Caco-2 (cell line): ENCODE results near the gene ALOXE3. TPM values are rescaled to one million over a fixed set of nuclear protein-coding genes. Genes with fewer than 3 reads are reported as not detected.

Experiments used
- BruUV-seq: library from RNA; stranded (reverse); fragments of 400-500 nt; replicated peaks from 2 replicates; lab custom pipeline; 2021; lab: Mats Ljungman, UMichigan
- CTCF ChIA-PET: fragments of 300-600 bp; sonication (Branson Sonifier 250); formaldehyde crosslinking; loops from one replicate; lab custom pipeline; 2022; ENCODE audit warnings: antibody characterized with exemption; lab: Charles Lee
- POLR2A ChIA-PET: fragments of 300-600 bp; sonication (Branson Sonifier 250); formaldehyde crosslinking; loops from one replicate; lab custom pipeline; 2022; ENCODE audit warnings: antibody characterized with exemption; lab: Charles Lee
- DNase-seq, 2 experiments: peaks; one replicate each; pipeline versions ENCODE4 v3.0.0 to v3.0.0-alpha.2; 2020 to 2022
- H3K27me3 ChIP-seq: replicated peaks from 2 replicates; pipeline ENCODE4 v1.6.0; 2011; ENCODE audit warnings: low read length; ENCODE audit not compliant: control insufficient read depth, insufficient read depth
- H3K36me3 ChIP-seq: 2 replicates; pipeline ENCODE4 v1.5.1; 2011; ENCODE audit warnings: low read length; ENCODE audit not compliant: control insufficient read depth, insufficient read depth
- H3K4me1 ChIP-seq: fragments of 250-450 bp; sonication (Bioruptor Pico); 2 replicates; pipeline ENCODE4 v1.5.1; 2020; ENCODE audit warnings: mild to moderate bottlenecking
- H3K4me3 ChIP-seq: 2 replicates; pipeline ENCODE4 v1.5.1; 2011; ENCODE audit warnings: low read depth, mild to moderate bottlenecking, control low read depth, low read length
- H3K9me3 ChIP-seq: fragments of 250-450 bp; sonication (Bioruptor Pico); 2 replicates; pipeline ENCODE4 v1.5.1; 2020; ENCODE audit warnings: mild to moderate bottlenecking, moderate library complexity
- H3K27ac Mint-ChIP-seq: one replicate; pipeline ENCODE4 v1.8.0; 2022; ENCODE audit warnings: mixed read lengths; ENCODE audit not compliant: unreplicated experiment
- H3K27me3 Mint-ChIP-seq: one replicate; pipeline ENCODE4 v1.8.0; 2022; ENCODE audit warnings: mixed read lengths; ENCODE audit not compliant: insufficient read depth, unreplicated experiment
- H3K36me3 Mint-ChIP-seq: one replicate; pipeline ENCODE4 v1.8.0; 2022; ENCODE audit warnings: mild to moderate bottlenecking, mixed read lengths; ENCODE audit not compliant: insufficient read depth, unreplicated experiment
- H3K4me1 Mint-ChIP-seq: one replicate; pipeline ENCODE4 v1.8.0; 2022; ENCODE audit warnings: low read depth, mixed read lengths; ENCODE audit not compliant: unreplicated experiment
- H3K4me3 Mint-ChIP-seq: one replicate; pipeline ENCODE4 v1.8.0; 2022; ENCODE audit warnings: mild to moderate bottlenecking, moderate library complexity, mixed read lengths; ENCODE audit not compliant: unreplicated experiment
- H3K9me3 Mint-ChIP-seq: one replicate; pipeline ENCODE4 v1.8.0; 2022; ENCODE audit warnings: mixed read lengths; ENCODE audit not compliant: unreplicated experiment
- intact Hi-C: fragments of 100-400 bp; cut with micrococcal nuclease; formaldehyde crosslinking; loops from one replicate; pipeline ENCODE4 v1.10.0; 2022; ENCODE audit not compliant: unreplicated experiment
- total RNA-seq: library from RNA; stranded (reverse); gene quantifications from 2 replicates; pipeline ENCODE4 v1.2.3, GENCODE V29; 2022
- TF ChIP-seq, protein P1 (sequence below), 2 experiments: fragments of 200-600 bp in 1 of 2; IDR thresholded peaks; 1 replicate in 1 of 2; 2 replicates in 1 of 2; pipeline versions ENCODE4 v1.5.1 to v1.8.0; 2011 to 2022; ENCODE audit warnings: antibody characterized with exemption in 1 of 2, control low read depth in 1 of 2, inconsistent platforms in 1 of 2, low read depth in 1 of 2, low read length in 1 of 2, mild to moderate bottlenecking in 1 of 2, moderate library complexity in 1 of 2; ENCODE audit not compliant: insufficient read depth in 1 of 2, severe bottlenecking in 1 of 2, unreplicated experiment in 1 of 2

ALOXE3 gene
- total RNA-seq, 1 experiment from 2014 or later = not detected

DNA sequence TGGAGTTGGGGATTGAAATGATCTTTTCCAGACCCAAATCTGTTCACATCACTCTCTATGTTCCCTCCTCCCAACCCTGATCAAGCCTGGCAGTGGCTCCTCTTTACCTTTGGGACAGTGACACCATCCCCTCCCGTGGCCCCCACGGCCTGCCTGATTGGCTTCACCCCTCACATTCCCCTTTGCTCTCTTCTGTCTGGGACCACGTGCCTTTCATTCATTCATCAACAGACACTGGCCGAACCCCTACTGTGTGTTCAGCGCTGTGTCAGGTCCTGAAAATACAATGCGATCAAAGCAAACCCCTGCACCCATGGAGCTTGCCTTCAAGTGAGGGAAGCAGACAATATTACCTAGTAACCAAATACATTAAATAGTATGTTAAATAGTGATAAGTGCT is 28.6 kb downstream of the ALOXE3 start:
- Mint-ChIP-seq H3K36me3 (no peaks in the 10 kb centered on the region), H3K4me3 (no peak overlapping the region), H3K4me1 (no peaks in the 10 kb centered on the region), H3K27me3 (peaks cover 9% of the 10 kb centered on the region), H3K9me3 (no peaks in the 10 kb centered on the region), H3K27ac (no peak overlapping the region)
- no TSS peak for BruUV-seq
- no peak overlapping the region for H3K4me3 ChIP-seq
- CTCF ChIA-PET = no interaction called here
- no peak for DNase-seq
- intact Hi-C loops = no loop called here
- no peaks in the 10 kb centered on the region for H3K27me3 ChIP-seq
- H3K4me1 ChIP-seq = no peaks in the 10 kb centered on the region
- no peaks in the 10 kb centered on the region for H3K36me3 ChIP-seq
- no peaks in the 10 kb centered on the region for H3K9me3 ChIP-seq
- TF ChIP-seq, protein P1, sequence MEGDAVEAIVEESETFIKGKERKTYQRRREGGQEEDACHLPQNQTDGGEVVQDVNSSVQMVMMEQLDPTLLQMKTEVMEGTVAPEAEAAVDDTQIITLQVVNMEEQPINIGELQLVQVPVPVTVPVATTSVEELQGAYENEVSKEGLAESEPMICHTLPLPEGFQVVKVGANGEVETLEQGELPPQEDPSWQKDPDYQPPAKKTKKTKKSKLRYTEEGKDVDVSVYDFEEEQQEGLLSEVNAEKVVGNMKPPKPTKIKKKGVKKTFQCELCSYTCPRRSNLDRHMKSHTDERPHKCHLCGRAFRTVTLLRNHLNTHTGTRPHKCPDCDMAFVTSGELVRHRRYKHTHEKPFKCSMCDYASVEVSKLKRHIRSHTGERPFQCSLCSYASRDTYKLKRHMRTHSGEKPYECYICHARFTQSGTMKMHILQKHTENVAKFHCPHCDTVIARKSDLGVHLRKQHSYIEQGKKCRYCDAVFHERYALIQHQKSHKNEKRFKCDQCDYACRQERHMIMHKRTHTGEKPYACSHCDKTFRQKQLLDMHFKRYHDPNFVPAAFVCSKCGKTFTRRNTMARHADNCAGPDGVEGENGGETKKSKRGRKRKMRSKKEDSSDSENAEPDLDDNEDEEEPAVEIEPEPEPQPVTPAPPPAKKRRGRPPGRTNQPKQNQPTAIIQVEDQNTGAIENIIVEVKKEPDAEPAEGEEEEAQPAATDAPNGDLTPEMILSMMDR (IDR thresholded peaks at IDR 0.05; ENCODE audit: insufficient read depth in 1 of 2, low read depth in 1 of 2, low read length in 1 of 2, severe bottlenecking in 1 of 2, unreplicated experiment in 1 of 2) = no peak
- POLR2A ChIA-PET = no interaction called here

DNA sequence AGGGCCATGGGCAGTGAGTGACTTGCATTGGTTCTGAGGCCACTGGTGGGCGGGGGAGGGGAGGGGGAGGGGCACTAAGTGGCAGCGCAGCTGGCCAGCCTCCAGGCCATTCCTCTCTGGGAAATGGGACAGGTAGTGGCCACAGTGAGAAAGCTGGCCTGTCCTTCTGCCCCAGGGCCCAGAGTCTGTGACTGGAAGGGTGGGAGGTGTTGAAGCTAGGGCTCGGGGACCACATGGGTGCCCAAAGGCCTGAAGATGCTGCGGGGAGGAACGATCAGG is 30.4 kb downstream of the ALOXE3 start:
- peaks cover 12% of the 10 kb centered on the region for H3K27me3 Mint-ChIP-seq
- Histone ChIP-seq H3K27me3 (no peaks in the 10 kb centered on the region), H3K4me3 (no peak overlapping the region), H3K9me3 (no peaks in the 10 kb centered on the region), H3K4me1 (no peaks in the 10 kb centered on the region), H3K36me3 (no peaks in the 10 kb centered on the region)
- intact Hi-C loops = no loop called here
- H3K36me3 Mint-ChIP-seq = no peaks in the 10 kb centered on the region
- ChIA-PET CTCF (interaction anchor here (0.7 kb wide), 2 partner anchors 46 to 68 kb away, joined by 4 read pairs; no protein-coding TSS in a partner anchor), POLR2A (no interaction called here)
- H3K9me3 Mint-ChIP-seq = no peaks in the 10 kb centered on the region
- no peak overlapping the region for H3K4me3 Mint-ChIP-seq
- DNase-seq = no peak
- BruUV-seq = no TSS peak
- TF ChIP-seq, protein P1 (IDR thresholded peaks at IDR 0.05; ENCODE audit: insufficient read depth in 1 of 2, low read depth in 1 of 2, low read length in 1 of 2, severe bottlenecking in 1 of 2, unreplicated experiment in 1 of 2) = no peak
- no peak overlapping the region for H3K27ac Mint-ChIP-seq
- H3K4me1 Mint-ChIP-seq = no peaks in the 10 kb centered on the region

DNA sequence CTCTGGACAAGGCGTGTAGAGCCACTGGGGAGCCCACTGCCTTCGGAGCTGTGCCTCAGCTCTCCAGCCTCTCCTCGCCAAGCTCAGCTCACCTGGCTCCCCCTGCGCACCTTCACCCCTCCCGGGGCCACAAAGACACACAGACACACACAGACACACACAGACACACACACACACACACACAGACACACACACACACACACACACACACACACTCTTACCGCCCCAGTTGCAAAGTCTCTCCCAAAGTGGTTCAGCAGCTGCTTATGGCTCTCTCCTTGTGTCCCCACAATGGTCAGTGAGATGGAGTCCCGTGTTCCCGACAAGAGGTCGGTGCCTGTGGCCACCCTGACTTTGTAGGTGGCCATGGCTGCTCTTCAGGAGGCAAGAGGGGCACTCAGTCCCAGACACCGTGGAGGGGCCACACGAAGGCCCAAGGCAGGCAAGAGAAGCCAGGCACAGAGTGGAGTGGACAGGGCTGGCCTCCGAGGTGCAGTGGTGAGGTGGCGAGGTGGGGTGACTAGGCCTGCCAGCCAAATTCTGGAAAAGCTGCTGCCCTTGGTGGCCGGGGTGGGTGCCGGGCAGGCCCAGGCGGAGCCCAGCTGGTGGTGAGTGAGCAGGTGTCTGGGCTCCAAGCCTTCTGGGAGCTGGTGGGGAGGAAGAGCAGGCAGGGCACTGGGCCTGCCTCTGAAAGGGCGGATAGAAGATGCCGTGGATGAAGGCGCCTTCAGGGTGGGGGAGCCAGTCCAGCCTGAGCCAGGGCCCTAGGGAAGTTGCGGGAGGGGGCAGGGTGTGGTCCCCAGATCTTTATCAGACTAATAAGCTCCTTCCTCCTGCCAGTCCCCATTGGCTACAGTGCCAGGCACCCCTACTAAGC is 31.0 kb downstream of the ALOXE3 start, which contains the start of gene ALOX12B:
TSS of gene ALOX12B (minus strand) at position 642 of the 877 bp plus-strand sequence. CDS start at position 368, 274 bp downstream.
- TF ChIP-seq, protein P1 (IDR thresholded peaks at IDR 0.05; ENCODE audit: insufficient read depth in 1 of 2, low read depth in 1 of 2, low read length in 1 of 2, severe bottlenecking in 1 of 2, unreplicated experiment in 1 of 2) = no peak
- Histone ChIP-seq H3K36me3 (no peaks in the 10 kb centered on the region), H3K4me1 (no peaks in the 10 kb centered on the region), H3K27me3 (no peaks in the 10 kb centered on the region), H3K9me3 (no peaks in the 10 kb centered on the region), H3K4me3 (no peak within 1 kb of the TSS)
- Mint-ChIP-seq H3K27me3 (peaks cover 12% of the 10 kb centered on the region), H3K27ac (no peak within 1 kb of the TSS), H3K4me1 (no peaks in the 10 kb centered on the region), H3K36me3 (no peaks in the 10 kb centered on the region), H3K4me3 (no peak within 1 kb of the TSS), H3K9me3 (no peaks in the 10 kb centered on the region)
- intact Hi-C loops = no loop called here
- BruUV-seq = no TSS peak
- ChIA-PET POLR2A (no interaction called here), CTCF (interaction anchor here (1.2 kb wide), 1 partner anchor 14 kb away, joined by 3 read pairs; no protein-coding TSS in a partner anchor)
- no peak for DNase-seq
